Activated CD8-positive, alpha-beta memory T cell treated with anti-CD3 and anti-CD28 coated beads for 24 hours (primary cell): Measurements from ENCODE around the gene MC1R.

Experiments
- DNase-seq: peaks from one replicate; pipeline ENCODE4 v3.0.0-alpha.2; 2020

MC1R gene

DNA sequence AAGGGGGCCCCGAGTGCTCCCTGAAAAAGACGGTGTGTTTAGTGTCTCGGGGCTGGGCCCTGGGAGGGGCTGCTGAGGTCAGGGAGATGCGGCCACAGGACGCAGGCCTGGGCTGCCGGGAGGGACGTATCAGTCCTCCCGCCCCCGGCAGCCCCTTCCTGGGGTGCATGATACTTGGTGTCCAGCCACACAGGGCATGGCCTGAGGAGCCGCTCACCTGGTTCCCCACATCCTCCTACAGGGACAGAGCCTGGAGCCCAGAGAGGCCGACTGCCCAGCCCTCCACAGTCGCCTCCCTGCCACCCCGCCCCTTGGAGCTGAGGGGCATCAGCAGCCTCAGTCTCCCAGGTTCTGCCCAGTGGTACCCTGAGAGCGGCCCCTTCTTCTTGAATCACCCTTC, 17.8 kb downstream of the MC1R start:
- DNase-seq = no peak

DNA sequence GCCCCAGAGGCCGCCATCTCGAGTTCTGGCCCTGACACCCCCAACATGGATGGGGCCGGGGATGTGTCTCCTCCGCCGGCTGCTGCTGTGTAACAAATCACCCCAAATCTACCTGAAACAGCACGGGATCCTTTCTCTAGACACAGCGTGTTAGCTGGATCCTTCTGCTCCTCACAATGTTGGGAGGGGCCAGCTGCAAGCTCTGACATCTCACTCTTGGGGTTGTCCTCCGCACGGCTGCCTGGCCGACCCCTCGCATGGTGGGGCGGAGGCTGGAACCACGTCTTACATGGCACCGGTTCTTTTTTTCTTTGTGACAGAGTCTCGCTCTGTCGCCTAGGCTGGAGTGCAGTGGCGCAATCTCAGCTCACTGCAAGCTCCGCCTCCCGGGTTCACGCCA, 18.3 kb downstream of the MC1R start:
- no peak for DNase-seq

DNA sequence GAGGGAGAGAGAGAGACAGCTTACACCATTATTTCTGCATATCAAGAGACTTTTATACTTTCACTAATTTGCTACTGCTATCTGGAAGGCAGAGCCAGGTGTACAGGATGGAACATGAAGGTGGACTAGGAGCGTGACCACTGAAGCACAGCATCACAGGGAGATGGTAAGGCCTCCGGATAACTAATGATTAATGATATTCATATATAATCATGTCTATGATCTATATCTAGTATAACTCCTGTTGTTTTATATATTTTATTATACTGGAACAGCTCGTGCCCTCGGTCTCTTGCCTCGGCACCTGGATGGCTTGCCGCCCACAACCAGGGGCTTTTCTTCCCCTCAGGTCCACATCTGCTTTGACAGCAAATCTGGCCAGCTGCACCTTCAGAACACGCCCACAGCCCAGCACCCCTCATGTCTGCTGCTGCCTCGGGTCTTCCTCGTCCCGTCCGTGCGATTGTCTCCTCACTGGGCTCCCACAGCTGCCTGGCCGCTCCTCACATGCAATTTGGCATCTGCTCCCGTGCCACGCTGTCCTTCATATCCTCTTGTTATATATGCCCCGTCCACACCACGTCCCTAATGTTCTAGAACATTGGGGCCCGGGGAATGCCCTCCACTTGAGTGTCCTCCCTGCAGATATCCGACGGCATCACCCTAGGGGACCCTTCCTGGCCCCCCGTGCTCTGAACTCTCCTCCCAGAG, 19.7 kb downstream of the MC1R start:
- DNase-seq = no peak

DNA sequence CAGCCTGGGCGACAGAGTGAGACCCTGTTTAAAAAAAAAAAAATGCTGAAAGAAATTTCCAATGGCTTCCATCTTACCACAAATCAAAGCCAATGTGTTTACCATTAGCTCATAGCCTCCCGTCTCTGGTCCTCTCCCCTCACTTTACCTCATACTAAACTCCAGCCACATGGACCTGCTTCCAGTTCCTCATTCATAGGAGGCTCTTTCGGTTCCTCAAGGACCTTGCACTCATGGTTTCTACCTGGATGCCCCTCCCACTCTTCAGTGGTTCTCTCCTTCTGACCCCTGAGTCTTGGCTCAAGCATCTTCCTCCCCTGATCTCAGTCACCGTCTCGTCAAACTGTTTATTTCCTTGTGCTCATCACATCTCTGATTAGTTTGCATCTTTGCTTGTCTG, 26.1 kb downstream of the MC1R start:
- DNase-seq = no peak

DNA sequence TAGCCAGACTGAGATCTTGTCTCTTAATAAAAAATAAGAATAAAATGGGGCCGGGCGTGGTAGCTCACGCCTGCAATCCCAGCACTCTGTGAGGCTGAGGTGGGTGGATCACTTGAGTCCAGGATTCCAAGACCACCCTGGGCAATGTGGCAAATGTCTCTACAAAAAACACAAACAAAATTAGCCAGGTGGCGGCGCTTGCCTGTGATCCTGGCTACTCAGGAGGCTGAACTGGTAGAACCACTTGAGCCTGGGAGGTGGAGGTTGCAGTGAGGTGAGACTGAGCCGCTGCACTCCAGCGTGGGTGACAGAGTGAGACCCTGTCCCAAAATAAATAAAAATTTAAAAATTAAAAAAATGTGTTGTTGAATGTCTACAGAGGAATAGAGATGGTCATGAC, 27.0 kb downstream of the MC1R start:
- DNase-seq = no peak

DNA sequence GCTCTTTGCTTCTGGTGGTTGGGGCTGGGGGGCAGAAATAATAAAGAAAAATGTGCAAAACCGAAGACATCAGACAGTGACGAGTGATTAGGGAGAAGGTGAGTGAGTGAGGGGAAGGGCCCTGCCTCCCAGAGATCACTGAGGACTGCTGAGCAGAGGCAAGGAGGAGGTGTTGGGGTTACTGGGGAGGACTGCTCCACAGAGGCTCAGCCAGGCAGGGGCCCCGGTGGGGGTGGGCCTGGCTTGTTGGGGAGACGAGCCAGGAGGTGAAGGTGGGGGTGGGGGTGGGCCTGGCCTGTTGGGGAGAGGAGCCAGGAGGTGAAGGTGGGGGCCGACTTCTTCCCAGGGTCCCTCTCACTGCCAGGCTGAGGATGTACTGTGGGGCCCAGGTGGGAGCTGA, 27.9 kb downstream of the MC1R start:
- DNase-seq = no peak

DNA sequence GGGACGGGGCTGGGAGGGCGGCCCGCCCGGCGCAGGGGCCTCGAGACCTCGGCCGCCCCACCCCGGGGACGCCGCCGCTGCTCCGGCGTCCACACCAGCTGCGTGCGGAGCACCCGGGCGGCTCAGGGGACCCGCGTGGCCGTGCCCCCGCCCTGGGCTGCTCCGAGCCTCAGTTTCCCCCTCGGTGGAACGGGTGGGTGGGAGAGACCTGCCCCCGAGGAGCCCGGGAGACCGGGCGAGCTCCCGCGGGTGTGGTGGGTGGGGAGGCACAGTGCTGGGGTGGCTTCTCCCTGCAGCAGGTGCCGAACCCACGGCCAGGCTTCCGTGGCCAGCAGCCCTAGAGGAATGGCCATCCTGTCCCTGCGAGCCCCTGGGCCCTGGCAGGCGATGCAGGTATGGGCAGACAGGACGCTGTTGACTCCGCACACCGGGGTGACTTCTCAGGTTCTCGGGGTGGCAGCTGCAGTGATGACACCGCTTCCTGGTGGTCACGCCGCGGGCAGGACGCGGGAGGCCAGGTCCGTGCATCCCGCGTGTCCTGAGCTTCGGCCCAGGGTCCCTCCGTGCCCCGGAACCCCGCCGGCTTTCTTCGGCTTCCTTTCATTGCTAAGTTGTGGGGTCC, 30.6 kb downstream of the MC1R start:
- DNase-seq = no peak

DNA sequence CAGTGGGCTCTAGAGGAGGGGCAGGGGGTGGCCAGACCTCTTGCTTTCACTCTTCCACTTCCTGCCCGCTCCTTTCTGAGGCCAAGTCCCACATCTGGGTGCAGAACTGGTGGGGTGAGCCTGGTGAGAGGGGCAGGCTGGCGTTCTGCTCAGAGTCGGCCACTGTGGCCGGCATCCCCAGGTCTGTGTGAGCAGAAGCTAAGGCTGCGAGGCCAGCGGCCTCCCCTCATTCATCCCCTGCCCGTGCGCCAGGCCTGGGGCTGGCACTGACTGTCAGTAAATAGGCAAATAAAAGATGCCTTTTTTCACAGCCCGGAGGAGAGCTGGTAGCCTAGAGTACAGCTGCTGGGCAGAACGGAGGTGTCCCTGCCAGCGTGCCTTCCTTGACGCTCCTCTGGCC, 31.1 kb downstream of the MC1R start:
- DNase-seq = no peak

DNA sequence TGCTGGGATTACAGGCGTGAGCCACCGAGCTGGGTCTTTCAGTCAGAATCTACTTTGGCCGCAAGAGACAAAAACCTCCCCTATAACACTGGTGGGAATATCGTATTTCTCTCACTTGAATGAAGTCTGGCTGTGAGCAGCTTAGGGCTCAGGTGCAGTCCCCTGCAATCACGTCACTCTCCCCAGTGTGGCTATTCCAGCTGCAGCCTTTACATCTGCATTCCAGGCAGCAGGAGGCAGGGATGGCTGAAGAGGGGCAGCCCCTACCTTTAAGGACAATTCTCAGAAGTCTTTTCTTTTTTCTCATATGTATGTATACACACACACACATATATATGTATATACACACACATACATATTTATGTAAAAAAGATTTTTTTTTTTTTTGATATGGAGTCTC, 32.8 kb downstream of the MC1R start:
- DNase-seq = no peak

DNA sequence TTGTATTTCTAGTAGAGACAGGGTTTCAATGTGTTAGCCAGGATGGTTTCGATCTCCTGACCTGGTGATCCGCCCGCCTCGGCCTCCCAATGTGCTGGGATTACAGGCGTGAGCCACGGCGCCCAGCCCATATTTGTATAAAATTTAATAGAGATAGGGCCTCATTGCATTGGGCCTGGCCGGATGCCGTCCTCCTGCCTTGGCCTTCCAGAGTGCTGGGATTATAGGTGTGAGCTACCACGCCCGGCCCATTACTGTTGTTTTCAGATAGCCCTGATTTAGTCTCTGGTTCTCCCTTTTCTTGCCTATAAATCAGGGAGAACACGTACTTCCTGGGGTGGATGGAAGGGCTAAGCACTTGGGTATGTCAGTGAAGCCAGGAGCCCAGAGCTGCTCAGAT, 33.4 kb downstream of the MC1R start:
- DNase-seq = no peak

DNA sequence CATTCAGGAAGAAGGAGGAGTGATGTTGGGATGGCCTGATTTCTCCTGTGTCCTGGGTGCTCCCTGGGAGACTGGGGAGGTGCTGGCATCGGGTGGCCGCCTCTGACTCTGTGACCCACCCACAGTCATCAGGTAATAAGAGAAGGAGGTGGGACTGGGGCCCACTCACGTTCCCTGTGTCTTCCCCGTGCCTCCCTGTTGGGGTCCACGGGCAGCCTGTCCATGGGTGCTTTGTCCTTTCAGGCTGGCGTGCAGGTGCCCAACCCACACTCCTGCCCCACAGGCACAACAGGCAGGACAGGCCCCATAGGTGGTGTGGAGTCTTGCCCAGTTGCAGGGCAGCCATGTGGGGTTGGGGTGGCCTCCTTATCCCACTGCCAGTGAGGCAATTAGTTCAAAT, 33.9 kb downstream of the MC1R start:
- DNase-seq = no peak

DNA sequence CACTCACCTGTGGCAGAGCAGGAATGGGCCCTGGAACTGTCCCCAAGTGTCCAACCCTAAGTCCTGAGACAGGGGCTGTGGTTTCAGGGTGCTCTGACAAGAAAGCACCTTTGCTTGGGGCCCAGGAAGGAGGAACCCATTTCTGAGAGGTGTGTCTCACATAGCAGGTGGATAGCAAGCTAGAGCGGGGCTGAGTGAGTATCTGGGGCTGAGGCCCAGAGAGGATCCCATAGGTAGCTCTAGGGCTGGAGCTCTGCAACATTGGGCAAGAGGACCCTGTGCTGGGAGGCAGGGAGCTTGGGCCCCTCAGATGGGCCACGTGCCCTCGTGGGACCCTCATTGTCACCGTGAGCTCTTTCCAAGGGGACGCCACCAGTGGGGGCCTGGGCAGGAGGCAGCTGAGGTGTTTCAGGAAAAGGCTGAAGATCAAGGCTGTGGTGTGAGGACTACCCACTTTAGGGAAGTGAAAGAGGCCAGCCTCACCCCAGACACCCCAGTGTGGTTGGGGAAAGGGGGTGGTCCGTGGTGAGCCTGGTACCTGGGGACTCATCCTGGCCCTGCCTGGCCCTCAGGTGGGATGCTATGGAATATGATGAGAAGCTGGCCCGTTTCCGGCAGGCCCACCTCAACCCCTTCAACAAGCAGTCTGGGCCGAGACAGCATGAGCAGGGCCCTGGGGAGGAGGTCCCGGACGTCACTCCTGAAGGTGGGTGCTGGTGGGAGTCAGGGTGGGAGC, 35.2 kb downstream of the MC1R start:
- no peak for DNase-seq

DNA sequence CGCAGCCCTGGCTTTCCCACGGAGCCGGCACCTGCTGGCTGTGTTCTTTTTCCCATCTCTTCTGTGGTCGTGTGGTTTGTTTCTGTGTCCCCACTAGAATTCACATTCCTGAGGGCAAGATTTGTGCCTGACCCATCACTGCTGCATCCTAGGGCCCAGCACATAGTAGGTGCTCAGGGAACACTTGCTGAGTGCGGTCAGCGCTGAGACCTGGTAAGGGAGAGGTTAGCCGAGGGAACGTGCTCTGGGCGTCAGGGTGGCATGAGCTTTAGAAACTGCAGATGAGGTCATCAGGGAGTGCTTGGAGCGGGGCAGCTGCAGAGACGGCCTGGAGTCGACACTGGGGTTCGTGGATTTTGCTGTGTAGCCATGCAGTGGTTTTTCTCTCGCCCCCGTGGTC, 35.8 kb downstream of the MC1R start:
- DNase-seq = no peak

DNA sequence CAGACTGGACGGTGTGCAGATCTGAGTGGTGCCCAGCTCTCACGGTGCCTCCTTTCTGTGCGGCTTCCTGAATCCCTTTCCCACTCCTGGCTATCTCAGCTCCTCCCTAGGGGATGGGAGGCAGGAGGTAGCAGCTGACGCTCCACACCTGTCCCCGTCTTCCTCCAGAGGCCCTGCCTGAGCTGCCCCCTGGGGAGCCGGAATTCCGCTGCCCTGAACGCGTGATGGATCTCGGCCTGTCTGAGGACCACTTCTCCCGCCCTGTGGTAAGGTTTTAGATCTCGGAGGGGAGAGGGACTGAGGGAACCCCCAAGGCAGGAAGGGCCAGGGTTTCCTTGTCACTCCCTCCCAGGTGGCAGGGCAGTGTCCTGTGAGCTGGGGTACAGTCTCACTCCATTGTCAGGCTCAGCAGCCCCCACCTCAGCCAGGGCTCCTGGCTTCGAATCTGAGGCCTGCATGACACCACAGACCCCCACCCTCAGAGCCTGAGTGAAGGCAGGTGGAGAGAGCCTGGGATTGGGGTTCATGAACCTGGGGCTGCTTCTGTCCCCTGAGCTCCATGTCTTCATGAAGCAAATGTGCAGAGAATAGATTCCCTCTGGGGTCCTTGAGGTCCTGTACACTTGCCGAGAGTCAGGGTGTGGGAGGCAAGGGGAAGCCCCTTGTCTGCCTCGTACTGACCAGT, 36.5 kb downstream of the MC1R start:
- DNase-seq = no peak

DNA sequence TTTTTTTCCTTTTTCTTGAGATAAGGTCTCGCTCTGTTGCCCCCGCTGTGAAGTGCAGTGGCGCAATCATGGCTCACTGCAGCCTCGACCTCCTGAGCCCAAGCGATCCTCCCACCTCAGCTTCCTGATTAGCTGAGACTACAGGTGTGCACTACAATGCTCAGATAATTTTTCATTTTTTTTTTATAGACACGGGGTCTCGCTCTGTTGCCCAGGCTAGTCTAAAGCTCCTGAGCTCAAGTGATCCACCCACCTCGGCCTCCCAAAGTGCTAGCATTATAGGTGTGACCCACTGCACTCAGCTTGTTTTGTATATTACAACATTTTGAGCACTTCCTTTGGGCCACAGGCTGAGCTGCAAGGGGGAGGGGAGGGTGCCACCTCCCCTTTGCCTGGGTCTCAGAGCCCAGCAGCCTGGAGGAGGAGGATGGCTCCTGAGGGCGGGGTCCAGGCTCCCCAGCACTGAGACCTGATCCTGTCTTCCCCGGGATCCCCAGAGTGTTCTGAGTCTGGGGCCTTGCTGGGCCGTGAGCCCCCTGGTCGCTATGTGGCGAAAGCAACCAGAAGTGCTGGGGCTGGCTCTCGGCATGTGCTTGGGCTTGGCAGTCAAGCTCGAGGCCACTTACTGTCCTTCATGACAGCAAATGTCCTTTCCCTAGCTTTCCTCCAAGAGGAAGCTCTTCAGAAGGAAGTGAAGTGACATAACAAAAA, 38.0 kb downstream of the MC1R start:
- DNase-seq = no peak

DNA sequence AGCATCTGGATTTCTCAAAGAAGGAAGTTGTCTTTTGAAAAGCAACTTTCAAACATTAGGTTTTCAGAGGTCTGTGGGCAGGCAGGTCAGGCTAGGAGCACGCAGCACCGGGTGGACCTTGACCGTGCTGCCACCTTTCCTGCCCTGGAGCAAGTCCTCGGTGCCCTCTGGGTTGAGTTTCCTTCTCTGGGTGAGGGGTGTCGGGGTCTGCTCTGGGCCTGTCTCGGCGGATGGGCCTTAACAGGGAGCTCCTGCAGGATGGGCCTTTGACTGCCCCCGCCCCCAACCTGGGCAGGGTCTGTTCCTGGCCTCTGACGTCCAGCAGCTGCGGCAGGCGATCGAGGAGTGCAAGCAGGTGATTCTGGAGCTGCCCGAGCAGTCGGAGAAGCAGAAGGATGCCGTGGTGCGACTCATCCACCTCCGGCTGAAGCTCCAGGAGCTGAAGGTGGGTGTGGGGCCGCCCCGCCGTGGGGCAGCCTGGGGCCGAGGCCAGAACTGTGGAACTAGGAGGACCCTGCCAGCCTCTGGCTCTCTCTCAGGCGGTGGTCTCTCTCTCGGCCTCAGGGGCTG, 38.6 kb downstream of the MC1R start:
- DNase-seq = no peak

DNA sequence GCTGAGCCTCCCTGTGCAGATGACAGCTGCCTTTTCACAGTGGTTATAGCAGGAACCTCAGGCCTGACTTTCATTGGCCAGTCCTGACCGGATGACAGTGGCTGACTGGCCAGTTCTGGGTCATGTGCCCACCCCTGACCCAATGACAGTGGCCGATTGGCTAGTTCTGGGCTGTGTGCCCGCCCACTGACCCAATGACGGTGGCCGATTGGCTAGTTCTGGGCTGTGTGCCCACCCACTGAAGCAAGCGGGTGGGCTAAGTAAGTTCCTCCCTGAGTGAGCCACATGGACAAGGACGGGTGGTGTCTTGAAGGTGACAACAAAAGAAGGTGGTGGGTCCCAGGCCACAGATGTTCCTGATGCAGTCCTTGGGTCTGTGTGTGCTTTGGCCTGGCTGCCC, 39.4 kb downstream of the MC1R start:
- peak; percentile 61 for DNase-seq

DNA sequence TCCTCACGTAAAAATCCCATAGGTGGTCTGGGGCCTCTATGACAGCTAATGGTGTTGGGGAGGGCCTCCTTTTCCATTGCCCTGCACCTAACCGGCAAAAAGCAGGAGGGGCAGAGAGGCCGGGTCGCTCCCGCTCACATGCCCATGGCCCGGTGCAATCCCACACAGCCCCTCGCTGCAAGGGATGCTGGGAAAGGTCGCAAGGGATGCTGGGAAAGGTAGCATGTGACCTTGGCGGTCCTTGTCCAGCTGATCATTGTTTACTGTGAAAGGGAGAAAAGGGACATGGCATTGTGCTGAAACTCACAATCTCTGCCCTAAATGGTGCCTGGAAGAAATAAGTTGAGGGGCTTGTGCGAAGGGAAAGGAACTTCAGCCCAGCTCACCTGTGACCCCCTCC, 39.9 kb downstream of the MC1R start:
- DNase-seq = no peak

DNA sequence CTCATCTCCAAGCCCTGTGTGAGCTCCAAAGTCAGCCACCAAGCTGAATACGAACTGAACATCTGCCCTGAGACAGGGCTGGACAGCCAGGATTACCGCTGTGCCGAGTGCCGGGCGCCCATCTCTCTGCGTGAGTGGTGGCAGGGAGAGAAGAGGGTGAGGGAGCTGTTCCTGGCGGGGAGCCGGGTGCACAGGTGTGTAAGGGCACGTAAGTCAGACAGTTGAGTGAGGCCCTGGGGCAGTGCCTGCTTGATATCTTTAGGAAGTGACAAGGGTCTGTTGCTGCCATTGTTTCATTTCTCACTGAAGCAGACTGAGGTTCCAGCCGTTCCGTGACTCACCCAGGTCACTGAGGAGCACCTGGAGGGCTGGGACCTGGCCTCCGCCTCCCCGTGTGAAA, 42.3 kb downstream of the MC1R start:
- DNase-seq = no peak

DNA sequence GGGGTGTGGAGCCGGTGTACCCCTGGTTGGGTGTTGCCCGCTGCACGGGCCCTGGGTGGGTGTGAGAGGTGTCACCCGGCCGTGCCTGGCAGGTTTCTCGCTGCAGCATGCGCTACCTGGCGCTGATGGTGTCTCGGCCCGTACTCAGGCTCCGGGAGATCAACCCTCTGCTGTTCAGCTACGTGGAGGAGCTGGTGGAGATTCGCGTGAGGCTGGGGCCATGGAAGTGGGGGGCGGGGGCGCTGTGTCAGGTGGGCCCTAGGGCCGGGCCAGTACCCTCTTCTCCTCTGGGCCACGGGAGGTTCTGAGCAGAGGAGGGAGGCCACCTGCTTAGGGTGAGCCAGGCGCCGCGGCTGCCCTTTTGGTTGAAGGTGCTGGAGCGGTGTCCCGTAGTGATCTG, 43.3 kb downstream of the MC1R start:
- DNase-seq = no peak

DNA sequence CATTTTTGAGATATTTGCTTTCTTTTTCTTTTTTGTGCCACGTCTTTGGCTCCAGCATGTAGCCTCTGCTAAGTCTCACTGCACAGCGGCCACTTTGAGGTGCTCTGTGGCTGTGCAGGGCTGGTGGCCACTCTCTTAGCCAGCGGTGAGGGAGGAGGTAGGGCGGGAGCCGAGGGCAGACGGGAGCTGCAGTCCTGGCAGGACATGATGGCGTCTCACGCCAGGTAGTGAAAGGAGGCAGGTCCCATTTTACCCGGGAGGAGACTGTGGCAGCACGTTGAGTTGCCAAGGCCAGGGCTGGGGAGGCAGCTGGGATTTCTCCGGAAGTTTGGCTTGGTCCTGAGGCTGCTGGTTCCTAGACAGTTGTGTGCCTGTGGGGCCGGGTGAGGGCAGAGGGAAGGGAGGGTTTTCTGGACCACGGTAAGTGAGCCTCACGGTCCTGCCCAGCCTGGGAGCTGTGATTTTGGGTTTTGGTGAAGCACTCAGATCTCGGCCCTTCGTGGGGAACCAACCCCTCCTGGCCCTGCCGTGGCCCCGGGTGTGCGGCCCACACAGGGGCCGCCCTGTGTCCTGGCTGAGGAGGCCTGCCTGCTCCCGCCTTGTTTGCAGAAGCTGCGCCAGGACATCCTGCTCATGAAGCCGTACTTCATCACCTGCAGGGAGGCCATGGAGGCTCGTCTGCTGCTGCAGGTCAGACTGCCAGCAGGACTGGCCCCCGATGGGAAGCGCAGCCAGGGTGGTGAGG, 44.3 kb downstream of the MC1R start:
- DNase-seq = no peak

DNA sequence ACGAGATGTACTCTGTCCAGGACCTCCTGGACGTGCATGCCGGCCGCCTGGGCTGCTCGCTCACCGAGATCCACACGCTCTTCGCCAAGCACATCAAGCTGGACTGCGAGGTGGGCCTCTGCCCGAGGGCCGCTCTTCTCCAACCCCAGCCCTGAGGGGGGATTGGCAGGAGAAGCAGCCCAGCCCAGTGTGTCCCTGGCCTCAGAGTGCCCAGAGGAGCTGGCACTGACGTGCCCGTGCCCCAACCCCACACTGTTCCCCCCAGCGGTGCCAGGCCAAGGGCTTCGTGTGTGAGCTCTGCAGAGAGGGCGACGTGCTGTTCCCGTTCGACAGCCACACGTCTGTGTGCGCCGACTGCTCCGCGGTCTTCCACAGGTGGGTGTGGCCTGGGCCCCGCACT, 45.5 kb downstream of the MC1R start:
- no peak for DNase-seq
